NCI-H1092 treated with DMSO at 0.1 percent for 48 hours (cell line): ENCODE results near the gene FILIP1L.

ENCODE experiments used
- DNase-seq: peaks from one replicate; lab custom pipeline; 2025; lab: John Stamatoyannopoulos, UW

FILIP1L gene

GRCh38 chr3:99923873-99924272 is 190.4 kb downstream of the FILIP1L start:
- DNase-seq: no peak

GRCh38 chr3:99921986-99922385 is 192.3 kb downstream of the FILIP1L start:
- DNase-seq: no peak

- DNase-seq: no peak
Measured at GRCh38 chr3:99921377-99921695, 193.0 kb downstream of the FILIP1L start.

- DNase-seq: no peak
Measured at GRCh38 chr3:99920481-99921376, 193.6 kb downstream of the FILIP1L start.

GRCh38 chr3:99919694-99920093 is 194.6 kb downstream of the FILIP1L start:
- no peak for DNase-seq

- no peak for DNase-seq
Measured at GRCh38 chr3:99918715-99919114, 195.6 kb downstream of the FILIP1L start.

GRCh38 chr3:99915906-99916432 is 198.3 kb downstream of the FILIP1L start:
- DNase-seq: no peak

- no peak for DNase-seq
Measured at GRCh38 chr3:99911433-99911832, 202.9 kb downstream of the FILIP1L start.

- no peak for DNase-seq
Measured at GRCh38 chr3:99910752-99911290, 203.5 kb downstream of the FILIP1L start.

GRCh38 chr3:99909714-99910495 is 204.4 kb downstream of the FILIP1L start:
- no peak for DNase-seq

- DNase-seq: no peak
Measured at GRCh38 chr3:99907959-99908544, 206.2 kb downstream of the FILIP1L start.

- DNase-seq: no peak
Measured at GRCh38 chr3:99903869-99904268, 210.4 kb downstream of the FILIP1L start.

GRCh38 chr3:99902091-99902490 is 212.2 kb downstream of the FILIP1L start:
- no peak for DNase-seq

- DNase-seq: no peak
Measured at GRCh38 chr3:99901200-99901926, 212.9 kb downstream of the FILIP1L start.

- no peak for DNase-seq
Measured at GRCh38 chr3:99900248-99900647, 214.1 kb downstream of the FILIP1L start.

GRCh38 chr3:99899603-99900002 is 214.7 kb downstream of the FILIP1L start:
- no peak for DNase-seq

GRCh38 chr3:99896482-99896881 is 217.8 kb downstream of the FILIP1L start:
- DNase-seq: no peak

GRCh38 chr3:99895703-99896441 is 218.4 kb downstream of the FILIP1L start:
- no peak for DNase-seq

- no peak for DNase-seq
Measured at GRCh38 chr3:99895131-99895696, 219.1 kb downstream of the FILIP1L start.

- no peak for DNase-seq
Measured at GRCh38 chr3:99892332-99892731, 222.0 kb downstream of the FILIP1L start.
